ENCODE measurements around the gene SNAI1. TPM values are rescaled to one million over a fixed set of nuclear protein-coding genes. Genes with fewer than 3 reads are reported as not detected.

The SNAI1 gene
- total and polyA plus RNA-seq, 2 donors from 2014 or later: 3.7 to 4.5 TPM

- intact Hi-C loops (cut with DNase I): loop anchor here (5.0 kb wide), 1 partner anchor 85 kb away; no protein-coding TSS in a partner anchor
- TF ChIP-seq CTCF (IDR thresholded peaks at IDR 0.05; ENCODE audit: borderline replicate concordance, extremely low read depth, insufficient read depth): no peak
- no peaks in the 10 kb centered on the region for H3K36me3 ChIP-seq (ENCODE audit: control insufficient read depth in 2 of 3, insufficient read depth in 3 of 3, low read length in 3 of 3)
- H3K9ac ChIP-seq (ENCODE audit: low read length in 3 of 3): no peak overlapping the region
- FAIRE-seq (no peak), DNase-seq (no peak)
- H3K4me1 ChIP-seq (ENCODE audit: control insufficient read depth in 2 of 3, insufficient read depth in 2 of 3, low read depth in 1 of 3, low read length in 3 of 3): peaks cover 0 to 7% (median 0%) of the 10 kb centered on the region in 3 donors
- peak overlapping the region in 1 of 2 donors; percentile 1 for H3K27ac ChIP-seq (ENCODE audit: low read depth in 2 of 2, low read length in 2 of 2)
- H3K9me3 ChIP-seq (ENCODE audit: control insufficient read depth in 2 of 3, insufficient read depth in 1 of 3, low read length in 3 of 3): no peaks in the 10 kb centered on the region
- peak overlapping the region in 1 of 3 donors; percentile 32 for H3K4me3 ChIP-seq (ENCODE audit: low read length in 3 of 3)
- no peaks in the 10 kb centered on the region for H3K27me3 ChIP-seq (ENCODE audit: control insufficient read depth, insufficient read depth, low read length)
These were observed 771 bp upstream of the SNAI1 start for GRCh38 chr20:49982072-49982345.

- H3K9me3 ChIP-seq (ENCODE audit: control insufficient read depth in 2 of 3, insufficient read depth in 1 of 3, low read length in 3 of 3): no peaks in the 10 kb centered on the region
- no peaks in the 10 kb centered on the region for H3K36me3 ChIP-seq (ENCODE audit: control insufficient read depth in 2 of 3, insufficient read depth in 3 of 3, low read length in 3 of 3)
- peak overlapping the region; percentile 59 to 70 (median 63) for H3K4me3 ChIP-seq (ENCODE audit: low read length in 3 of 3)
- peaks cover 0 to 7% (median 0%) of the 10 kb centered on the region in 3 donors for H3K4me1 ChIP-seq (ENCODE audit: control insufficient read depth in 2 of 3, insufficient read depth in 2 of 3, low read depth in 1 of 3, low read length in 3 of 3)
- no peaks in the 10 kb centered on the region for H3K27me3 ChIP-seq (ENCODE audit: control insufficient read depth, insufficient read depth, low read length)
- no peak for FAIRE-seq
- peak overlapping the region; percentile 65 to 71 for H3K27ac ChIP-seq (ENCODE audit: low read depth in 2 of 2, low read length in 2 of 2)
- no peak for TF ChIP-seq CTCF (IDR thresholded peaks at IDR 0.05; ENCODE audit: borderline replicate concordance, extremely low read depth, insufficient read depth)
- DNase-seq: no peak
- intact Hi-C loops (cut with DNase I): loop anchor here (5.0 kb wide), 1 partner anchor 84 kb away; no protein-coding TSS in a partner anchor
- H3K9ac ChIP-seq (ENCODE audit: low read length in 3 of 3): peak overlapping the region; percentile 56 to 76 (median 71)
These were observed 505 bp downstream of the SNAI1 start for GRCh38 chr20:49983123-49983847.

- TF ChIP-seq CTCF (IDR thresholded peaks at IDR 0.05; ENCODE audit: borderline replicate concordance, extremely low read depth, insufficient read depth): no peak
- Histone ChIP-seq H3K36me3 (ENCODE audit: control insufficient read depth in 2 of 3, insufficient read depth in 3 of 3, low read length in 3 of 3) (no peaks in the 10 kb centered on the region), H3K9me3 (ENCODE audit: control insufficient read depth in 2 of 3, insufficient read depth in 1 of 3, low read length in 3 of 3) (no peaks in the 10 kb centered on the region), H3K9ac (ENCODE audit: low read length in 3 of 3) (peak overlapping the region in 2 of 3 donors; percentile 27 to 51), H3K4me1 (ENCODE audit: control insufficient read depth in 2 of 3, insufficient read depth in 2 of 3, low read depth in 1 of 3, low read length in 3 of 3) (peaks cover 0 to 7% (median 0%) of the 10 kb centered on the region in 3 donors), H3K27ac (ENCODE audit: low read depth in 2 of 2, low read length in 2 of 2) (peak overlapping the region in 1 of 2 donors; percentile 71), H3K27me3 (ENCODE audit: control insufficient read depth, insufficient read depth, low read length) (no peaks in the 10 kb centered on the region), H3K4me3 (ENCODE audit: low read length in 3 of 3) (peak overlapping the region; percentile 18 to 63 (median 54))
- FAIRE-seq (no peak), DNase-seq (peak in 1 of 5 donors; percentile 75)
- intact Hi-C loops (cut with DNase I): loop anchor here (5.0 kb wide), 1 partner anchor 83 kb away; no protein-coding TSS in a partner anchor
These were observed 1.1 kb downstream of the SNAI1 start for GRCh38 chr20:49983848-49984408.
